ENCODE data around the gene CHST14. TPM values are rescaled to one million over a fixed set of nuclear protein-coding genes. Genes with fewer than 3 reads are reported as not detected.

CHST14 gene
- polyA plus RNA-seq, 1 donor from 2014 or later = 0.71 TPM

DNA sequence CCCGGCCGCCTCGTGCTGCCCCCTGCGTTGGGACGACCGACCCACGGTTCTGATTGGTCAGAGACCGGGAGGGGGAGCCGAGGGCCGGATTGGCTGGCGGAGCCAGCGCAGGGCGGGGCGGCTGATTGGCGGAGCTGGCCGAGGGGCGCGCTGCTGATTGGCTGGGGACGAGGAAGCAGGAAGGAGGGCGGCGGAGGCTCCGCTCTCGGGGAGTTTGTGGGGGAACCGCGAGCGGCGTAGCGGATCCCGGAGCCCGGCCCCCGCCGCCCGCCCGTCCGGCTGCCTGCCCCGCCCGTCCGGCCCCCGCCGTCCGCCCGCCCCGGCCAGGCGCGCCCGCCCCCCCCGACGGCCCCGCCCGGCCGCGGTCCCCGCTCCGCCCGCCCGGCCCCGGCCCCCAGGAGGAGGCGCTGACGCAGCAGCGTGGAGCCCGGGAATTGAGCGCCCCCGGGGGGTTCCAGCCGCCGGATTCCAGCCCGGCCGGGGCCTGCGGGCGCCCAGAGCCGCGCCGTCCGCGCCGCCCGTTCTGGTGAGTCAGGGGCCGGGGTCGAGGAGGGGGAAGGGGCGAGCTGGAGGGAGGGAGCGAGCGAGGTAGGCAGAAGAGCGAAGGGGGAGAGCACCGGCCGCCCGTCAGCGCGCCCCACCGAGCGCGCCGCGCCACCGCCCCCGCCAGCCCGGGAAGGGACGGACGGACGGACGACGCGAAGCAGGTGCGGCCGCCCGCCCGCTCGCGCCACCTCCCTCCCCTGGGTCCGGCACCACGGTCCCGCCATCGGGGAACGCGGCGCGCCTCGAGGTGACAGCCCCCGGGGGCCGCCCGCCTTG lies 29.8 kb upstream of the CHST14 start, which contains the start of gene BAHD1:
TSS of gene BAHD1 (plus strand) at position 211 of the 822 bp plus-strand sequence. CDS start 17,512 bp downstream, outside the sequence.
- peak within 1 kb of the TSS; percentile 92 for H3K4me3 ChIP-seq (ENCODE audit: low read length)
- H2AFZ ChIP-seq (ENCODE audit: low read depth, low read length) = peak within 1 kb of the TSS; percentile 32
- H3F3A ChIP-seq (ENCODE audit: insufficient read depth, low read length, poor library complexity, severe bottlenecking) = no peaks in the 10 kb centered on the region
- H3K9ac ChIP-seq (ENCODE audit: low read length) = peak within 1 kb of the TSS; percentile 82
- peaks cover 36% of the 10 kb centered on the region for H3K79me2 ChIP-seq (replicated peaks; ENCODE audit: insufficient read depth, low read length)
- TF ChIP-seq POLR2AphosphoS5 (IDR thresholded peaks at IDR 0.05) = peak; percentile 64
- peak; percentile 9 for TF ChIP-seq MXI1 (conservative IDR thresholded peaks at IDR 0.05; ENCODE audit: poor library complexity, severe bottlenecking)
- TF ChIP-seq RAD21 (conservative IDR thresholded peaks at IDR 0.05) = no peak
- no peak for TF ChIP-seq EZH2 (IDR thresholded peaks at IDR 0.05; ENCODE audit: borderline replicate concordance, insufficient read depth, low read length, poor library complexity, severe bottlenecking)
- peak; percentile 41 for TF ChIP-seq TAF1 (IDR thresholded peaks at IDR 0.05; ENCODE audit: low read depth)
- TF ChIP-seq, protein P1, sequence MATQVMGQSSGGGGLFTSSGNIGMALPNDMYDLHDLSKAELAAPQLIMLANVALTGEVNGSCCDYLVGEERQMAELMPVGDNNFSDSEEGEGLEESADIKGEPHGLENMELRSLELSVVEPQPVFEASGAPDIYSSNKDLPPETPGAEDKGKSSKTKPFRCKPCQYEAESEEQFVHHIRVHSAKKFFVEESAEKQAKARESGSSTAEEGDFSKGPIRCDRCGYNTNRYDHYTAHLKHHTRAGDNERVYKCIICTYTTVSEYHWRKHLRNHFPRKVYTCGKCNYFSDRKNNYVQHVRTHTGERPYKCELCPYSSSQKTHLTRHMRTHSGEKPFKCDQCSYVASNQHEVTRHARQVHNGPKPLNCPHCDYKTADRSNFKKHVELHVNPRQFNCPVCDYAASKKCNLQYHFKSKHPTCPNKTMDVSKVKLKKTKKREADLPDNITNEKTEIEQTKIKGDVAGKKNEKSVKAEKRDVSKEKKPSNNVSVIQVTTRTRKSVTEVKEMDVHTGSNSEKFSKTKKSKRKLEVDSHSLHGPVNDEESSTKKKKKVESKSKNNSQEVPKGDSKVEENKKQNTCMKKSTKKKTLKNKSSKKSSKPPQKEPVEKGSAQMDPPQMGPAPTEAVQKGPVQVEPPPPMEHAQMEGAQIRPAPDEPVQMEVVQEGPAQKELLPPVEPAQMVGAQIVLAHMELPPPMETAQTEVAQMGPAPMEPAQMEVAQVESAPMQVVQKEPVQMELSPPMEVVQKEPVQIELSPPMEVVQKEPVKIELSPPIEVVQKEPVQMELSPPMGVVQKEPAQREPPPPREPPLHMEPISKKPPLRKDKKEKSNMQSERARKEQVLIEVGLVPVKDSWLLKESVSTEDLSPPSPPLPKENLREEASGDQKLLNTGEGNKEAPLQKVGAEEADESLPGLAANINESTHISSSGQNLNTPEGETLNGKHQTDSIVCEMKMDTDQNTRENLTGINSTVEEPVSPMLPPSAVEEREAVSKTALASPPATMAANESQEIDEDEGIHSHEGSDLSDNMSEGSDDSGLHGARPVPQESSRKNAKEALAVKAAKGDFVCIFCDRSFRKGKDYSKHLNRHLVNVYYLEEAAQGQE (IDR thresholded peaks at IDR 0.05; ENCODE audit: borderline replicate concordance) = no peak
- H3K36me3 ChIP-seq (ENCODE audit: insufficient read depth, low read length) = no peaks in the 10 kb centered on the region
- H3K27me3 ChIP-seq (ENCODE audit: insufficient read depth, low read depth, low read length) = peaks cover 45% of the 10 kb centered on the region
- H4K20me1 ChIP-seq (ENCODE audit: insufficient read depth) = peaks cover 14% of the 10 kb centered on the region
- H3K27ac ChIP-seq (ENCODE audit: low read length) = peak within 1 kb of the TSS; percentile 49
- no peaks in the 10 kb centered on the region for H3K9me3 ChIP-seq (ENCODE audit: low read length)
- no peaks in the 10 kb centered on the region for H3K9me2 ChIP-seq (ENCODE audit: insufficient read depth, low read length)
- H3K4me2 ChIP-seq (ENCODE audit: low read length) = peak within 1 kb of the TSS; percentile 80

DNA sequence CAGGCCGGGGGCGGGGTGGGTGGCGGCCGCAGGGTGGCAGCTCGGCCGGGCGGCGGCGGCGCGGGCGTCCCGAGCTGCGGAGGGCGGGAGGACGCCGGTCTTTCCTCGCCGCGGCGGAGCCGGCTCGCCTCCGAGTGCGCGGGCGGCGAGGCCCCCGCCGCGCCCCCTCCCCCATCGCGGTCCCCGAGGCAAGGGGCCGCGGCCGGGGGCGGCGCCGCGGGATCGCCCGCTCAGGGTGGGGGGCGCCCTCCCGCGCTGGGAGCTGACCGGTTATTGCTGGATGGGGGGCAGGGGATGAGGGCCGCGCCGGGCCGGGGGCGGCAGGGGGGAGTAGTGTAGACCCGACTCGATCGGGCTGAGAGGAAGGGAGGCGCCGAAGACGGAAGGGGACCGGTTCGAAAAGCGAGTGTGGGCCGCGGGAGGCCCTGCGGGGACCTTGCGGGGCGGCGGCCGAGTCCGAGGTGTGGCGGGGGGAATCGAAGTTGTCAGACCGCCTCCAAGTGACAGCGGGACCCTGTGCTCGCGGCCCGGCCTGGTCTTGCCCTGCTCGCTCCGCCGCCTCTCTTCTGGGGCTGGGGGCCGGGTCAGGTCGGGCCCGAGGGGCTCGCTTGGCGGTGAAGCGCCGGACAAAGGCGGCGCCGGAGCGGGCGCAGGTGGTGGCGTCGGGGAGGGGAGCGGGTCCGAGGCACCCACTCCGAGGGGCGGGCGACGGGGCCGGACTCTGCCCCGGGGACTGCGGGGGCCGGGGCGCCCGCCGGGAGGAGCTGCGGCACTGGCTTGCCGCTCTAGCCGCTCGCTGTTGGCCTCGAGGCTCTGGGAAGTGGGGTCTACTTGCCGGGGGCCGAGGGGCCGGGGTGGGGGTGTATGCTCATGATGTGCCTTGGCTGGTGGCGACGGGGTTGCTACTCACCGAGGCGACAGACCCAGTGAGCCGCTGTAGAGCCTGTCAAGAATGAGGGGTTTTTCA lies 28.9 kb upstream of the CHST14 start:
- TF ChIP-seq, protein P2, sequence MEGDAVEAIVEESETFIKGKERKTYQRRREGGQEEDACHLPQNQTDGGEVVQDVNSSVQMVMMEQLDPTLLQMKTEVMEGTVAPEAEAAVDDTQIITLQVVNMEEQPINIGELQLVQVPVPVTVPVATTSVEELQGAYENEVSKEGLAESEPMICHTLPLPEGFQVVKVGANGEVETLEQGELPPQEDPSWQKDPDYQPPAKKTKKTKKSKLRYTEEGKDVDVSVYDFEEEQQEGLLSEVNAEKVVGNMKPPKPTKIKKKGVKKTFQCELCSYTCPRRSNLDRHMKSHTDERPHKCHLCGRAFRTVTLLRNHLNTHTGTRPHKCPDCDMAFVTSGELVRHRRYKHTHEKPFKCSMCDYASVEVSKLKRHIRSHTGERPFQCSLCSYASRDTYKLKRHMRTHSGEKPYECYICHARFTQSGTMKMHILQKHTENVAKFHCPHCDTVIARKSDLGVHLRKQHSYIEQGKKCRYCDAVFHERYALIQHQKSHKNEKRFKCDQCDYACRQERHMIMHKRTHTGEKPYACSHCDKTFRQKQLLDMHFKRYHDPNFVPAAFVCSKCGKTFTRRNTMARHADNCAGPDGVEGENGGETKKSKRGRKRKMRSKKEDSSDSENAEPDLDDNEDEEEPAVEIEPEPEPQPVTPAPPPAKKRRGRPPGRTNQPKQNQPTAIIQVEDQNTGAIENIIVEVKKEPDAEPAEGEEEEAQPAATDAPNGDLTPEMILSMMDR (IDR thresholded peaks at IDR 0.05; ENCODE audit: poor library complexity, severe bottlenecking) = peak; percentile 39
- TF ChIP-seq POLR2AphosphoS5 (IDR thresholded peaks at IDR 0.05) (peak; percentile 10), RAD21 (conservative IDR thresholded peaks at IDR 0.05) (no peak)
- Histone ChIP-seq H3K9ac (ENCODE audit: low read length) (peak overlapping the region; percentile 82), H3K27me3 (ENCODE audit: insufficient read depth, low read depth, low read length) (peaks cover 36% of the 10 kb centered on the region), H3F3A (ENCODE audit: insufficient read depth, low read length, poor library complexity, severe bottlenecking) (no peaks in the 10 kb centered on the region), H3K4me3 (ENCODE audit: low read length) (peak overlapping the region; percentile 92), H3K79me2 (replicated peaks; ENCODE audit: insufficient read depth, low read length) (peaks cover 45% of the 10 kb centered on the region), H3K4me2 (ENCODE audit: low read length) (peak overlapping the region; percentile 73), H3K9me3 (ENCODE audit: low read length) (no peaks in the 10 kb centered on the region), H2AFZ (ENCODE audit: low read depth, low read length) (no peak overlapping the region), H4K20me1 (ENCODE audit: insufficient read depth) (peaks cover 14% of the 10 kb centered on the region), H3K9me2 (ENCODE audit: insufficient read depth, low read length) (no peaks in the 10 kb centered on the region), H3K27ac (ENCODE audit: low read length) (peak overlapping the region; percentile 3), H3K36me3 (ENCODE audit: insufficient read depth, low read length) (no peaks in the 10 kb centered on the region)

Data from neural cell (in vitro differentiated cells).